ENCODE results near the gene NEO1.

The NEO1 gene

GRCh38 chr15:73323956-73324355 lies 271.7 kb downstream of the NEO1 start:
- Histone ChIP-seq H2BK12ac (ENCODE audit: low read length) (no peak overlapping the region), H3K4me3 (ENCODE audit: low read depth, low read length) (no peak overlapping the region), H3K9ac (ENCODE audit: low read length) (no peak overlapping the region), H4K12ac (ENCODE audit: low read depth, low read length) (no peak overlapping the region), H2BK120ac (ENCODE audit: insufficient read depth, low read length, poor library complexity) (no peak overlapping the region), H3K27me3 (ENCODE audit: insufficient read depth, low read length) (no peaks in the 10 kb centered on the region), H3K14ac (ENCODE audit: low read length) (no peak overlapping the region), H2AK5ac (ENCODE audit: low read length) (no peak overlapping the region), H2AFZ (ENCODE audit: insufficient read depth, low read length, poor library complexity) (no peak overlapping the region), H3K18ac (ENCODE audit: low read length) (no peak overlapping the region), H4K8ac (ENCODE audit: low read depth, low read length) (no peak overlapping the region), H3K4me1 (ENCODE audit: control insufficient read depth in 1 of 2, insufficient read depth in 2 of 2, low read length in 2 of 2) (no peaks in the 10 kb centered on the region), H3K4me2 (ENCODE audit: low read length) (no peak overlapping the region), H3K79me1 (ENCODE audit: low read length) (no peaks in the 10 kb centered on the region), H3K23ac (ENCODE audit: low read length) (no peak overlapping the region), H4K91ac (ENCODE audit: low read depth, low read length) (no peak overlapping the region), H3K79me2 (ENCODE audit: control insufficient read depth, insufficient read depth, low read length, poor library complexity) (no peaks in the 10 kb centered on the region), H3K4ac (ENCODE audit: low read depth, low read length) (no peak overlapping the region), H2BK5ac (ENCODE audit: low read depth, low read length, poor library complexity) (no peak overlapping the region), H3K9me3 (ENCODE audit: insufficient read depth, low read depth, low read length) (no peaks in the 10 kb centered on the region), H3K27ac (ENCODE audit: low read depth, low read length) (no peak overlapping the region), H3K36me3 (ENCODE audit: control insufficient read depth in 1 of 2, insufficient read depth in 2 of 2, low read length in 2 of 2) (peaks cover 12% of the 10 kb centered on the region in 2 experiments)
- WGBS (ENCODE audit: extremely low coverage, insufficient coverage, insufficient read length), result no CpG with 5 or more reads among the region's 16 CpGs
- no peak for DNase-seq

GRCh38 chr15:73324496-73325170 lies 272.4 kb downstream of the NEO1 start:
- no CpG with 5 or more reads among the region's 16 CpGs for WGBS (ENCODE audit: extremely low coverage, insufficient coverage, insufficient read length)

GRCh38 chr15:73325191-73325861 lies 273.1 kb downstream of the NEO1 start:
- no CpG with 5 or more reads among the region's 29 CpGs for WGBS (ENCODE audit: extremely low coverage, insufficient coverage, insufficient read length)
- Histone ChIP-seq H2BK12ac (ENCODE audit: low read length) (no peak overlapping the region), H3K4me3 (ENCODE audit: low read depth, low read length) (peak overlapping the region; percentile 50), H3K27me3 (ENCODE audit: insufficient read depth, low read length) (no peaks in the 10 kb centered on the region), H3K9me3 (ENCODE audit: insufficient read depth, low read depth, low read length) (no peaks in the 10 kb centered on the region), H3K4me2 (ENCODE audit: low read length) (no peak overlapping the region), H3K79me1 (ENCODE audit: low read length) (no peaks in the 10 kb centered on the region), H3K79me2 (ENCODE audit: control insufficient read depth, insufficient read depth, low read length, poor library complexity) (no peaks in the 10 kb centered on the region), H3K36me3 (ENCODE audit: control insufficient read depth in 1 of 2, insufficient read depth in 2 of 2, low read length in 2 of 2) (peaks cover 19 to 20% of the 10 kb centered on the region in 2 experiments), H2AK5ac (ENCODE audit: low read length) (no peak overlapping the region), H3K18ac (ENCODE audit: low read length) (no peak overlapping the region), H2BK5ac (ENCODE audit: low read depth, low read length, poor library complexity) (no peak overlapping the region), H3K23ac (ENCODE audit: low read length) (no peak overlapping the region), H3K27ac (ENCODE audit: low read depth, low read length) (no peak overlapping the region), H4K12ac (ENCODE audit: low read depth, low read length) (no peak overlapping the region), H3K14ac (ENCODE audit: low read length) (no peak overlapping the region), H2BK120ac (ENCODE audit: insufficient read depth, low read length, poor library complexity) (no peak overlapping the region), H3K4ac (ENCODE audit: low read depth, low read length) (no peak overlapping the region), H4K91ac (ENCODE audit: low read depth, low read length) (no peak overlapping the region), H3K9ac (ENCODE audit: low read length) (no peak overlapping the region), H3K4me1 (ENCODE audit: control insufficient read depth in 1 of 2, insufficient read depth in 2 of 2, low read length in 2 of 2) (no peaks in the 10 kb centered on the region), H4K8ac (ENCODE audit: low read depth, low read length) (no peak overlapping the region), H2AFZ (ENCODE audit: insufficient read depth, low read length, poor library complexity) (no peak overlapping the region)
- no peak for DNase-seq

More at GRCh38 chr15:73324496-73325170, 272.4 kb downstream of the NEO1 start:
- H2BK12ac ChIP-seq (ENCODE audit: low read length), result no peak overlapping the region
- no peak overlapping the region for H2AK5ac ChIP-seq (ENCODE audit: low read length)
- H2BK5ac ChIP-seq (ENCODE audit: low read depth, low read length, poor library complexity), result no peak overlapping the region
- H3K36me3 ChIP-seq (ENCODE audit: control insufficient read depth in 1 of 2, insufficient read depth in 2 of 2, low read length in 2 of 2), result peaks cover 19% of the 10 kb centered on the region in 2 experiments
- no peak overlapping the region for H2AFZ ChIP-seq (ENCODE audit: insufficient read depth, low read length, poor library complexity)
- no peak overlapping the region for H4K91ac ChIP-seq (ENCODE audit: low read depth, low read length)
- H4K8ac ChIP-seq (ENCODE audit: low read depth, low read length), result no peak overlapping the region
- H3K4me2 ChIP-seq (ENCODE audit: low read length), result no peak overlapping the region
- no peak overlapping the region for H2BK120ac ChIP-seq (ENCODE audit: insufficient read depth, low read length, poor library complexity)
- H3K9me3 ChIP-seq (ENCODE audit: insufficient read depth, low read depth, low read length), result no peaks in the 10 kb centered on the region
- no peak overlapping the region for H3K18ac ChIP-seq (ENCODE audit: low read length)
- no peaks in the 10 kb centered on the region for H3K79me1 ChIP-seq (ENCODE audit: low read length)
- peak overlapping the region; percentile 50 for H3K4me3 ChIP-seq (ENCODE audit: low read depth, low read length)
- DNase-seq, result no peak
- H3K23ac ChIP-seq (ENCODE audit: low read length), result no peak overlapping the region
- no peak overlapping the region for H3K27ac ChIP-seq (ENCODE audit: low read depth, low read length)
- no peaks in the 10 kb centered on the region for H3K4me1 ChIP-seq (ENCODE audit: control insufficient read depth in 1 of 2, insufficient read depth in 2 of 2, low read length in 2 of 2)
- H3K27me3 ChIP-seq (ENCODE audit: insufficient read depth, low read length), result no peaks in the 10 kb centered on the region
- no peak overlapping the region for H3K9ac ChIP-seq (ENCODE audit: low read length)
- no peak overlapping the region for H3K14ac ChIP-seq (ENCODE audit: low read length)
- no peak overlapping the region for H3K4ac ChIP-seq (ENCODE audit: low read depth, low read length)
- H4K12ac ChIP-seq (ENCODE audit: low read depth, low read length), result no peak overlapping the region
- no peaks in the 10 kb centered on the region for H3K79me2 ChIP-seq (ENCODE audit: control insufficient read depth, insufficient read depth, low read length, poor library complexity)

- no peaks in the 10 kb centered on the region for H3K27me3 ChIP-seq (ENCODE audit: insufficient read depth, low read length)
- no peaks in the 10 kb centered on the region for H3K9me3 ChIP-seq (ENCODE audit: insufficient read depth, low read depth, low read length)
- H3K4ac ChIP-seq (ENCODE audit: low read depth, low read length), result no peak overlapping the region
- H3K4me2 ChIP-seq (ENCODE audit: low read length), result no peak overlapping the region
- peaks cover 19 to 20% of the 10 kb centered on the region in 2 experiments for H3K36me3 ChIP-seq (ENCODE audit: control insufficient read depth in 1 of 2, insufficient read depth in 2 of 2, low read length in 2 of 2)
- no peak overlapping the region for H3K23ac ChIP-seq (ENCODE audit: low read length)
- no peak overlapping the region for H3K14ac ChIP-seq (ENCODE audit: low read length)
- no CpG with 5 or more reads among the region's 4 CpGs for WGBS (ENCODE audit: extremely low coverage, insufficient coverage, insufficient read length)
- no peak overlapping the region for H4K8ac ChIP-seq (ENCODE audit: low read depth, low read length)
- H3K79me2 ChIP-seq (ENCODE audit: control insufficient read depth, insufficient read depth, low read length, poor library complexity), result no peaks in the 10 kb centered on the region
- no peak overlapping the region for H4K91ac ChIP-seq (ENCODE audit: low read depth, low read length)
- no peak overlapping the region for H2BK120ac ChIP-seq (ENCODE audit: insufficient read depth, low read length, poor library complexity)
- no peak overlapping the region for H2BK12ac ChIP-seq (ENCODE audit: low read length)
- no peak overlapping the region for H2BK5ac ChIP-seq (ENCODE audit: low read depth, low read length, poor library complexity)
- H3K79me1 ChIP-seq (ENCODE audit: low read length), result no peaks in the 10 kb centered on the region
- H4K12ac ChIP-seq (ENCODE audit: low read depth, low read length), result no peak overlapping the region
- no peak overlapping the region for H3K18ac ChIP-seq (ENCODE audit: low read length)
- no peak overlapping the region for H3K9ac ChIP-seq (ENCODE audit: low read length)
- H2AK5ac ChIP-seq (ENCODE audit: low read length), result no peak overlapping the region
- no peak overlapping the region for H3K27ac ChIP-seq (ENCODE audit: low read depth, low read length)
- no peaks in the 10 kb centered on the region for H3K4me1 ChIP-seq (ENCODE audit: control insufficient read depth in 1 of 2, insufficient read depth in 2 of 2, low read length in 2 of 2)
- no peak for DNase-seq
- no peak overlapping the region for H3K4me3 ChIP-seq (ENCODE audit: low read depth, low read length)
- no peak overlapping the region for H2AFZ ChIP-seq (ENCODE audit: insufficient read depth, low read length, poor library complexity)
These were observed 273.9 kb downstream of the NEO1 start for GRCh38 chr15:73326157-73326556.
